Measurements from ENCODE around the gene ADGRG3.

DNA sequence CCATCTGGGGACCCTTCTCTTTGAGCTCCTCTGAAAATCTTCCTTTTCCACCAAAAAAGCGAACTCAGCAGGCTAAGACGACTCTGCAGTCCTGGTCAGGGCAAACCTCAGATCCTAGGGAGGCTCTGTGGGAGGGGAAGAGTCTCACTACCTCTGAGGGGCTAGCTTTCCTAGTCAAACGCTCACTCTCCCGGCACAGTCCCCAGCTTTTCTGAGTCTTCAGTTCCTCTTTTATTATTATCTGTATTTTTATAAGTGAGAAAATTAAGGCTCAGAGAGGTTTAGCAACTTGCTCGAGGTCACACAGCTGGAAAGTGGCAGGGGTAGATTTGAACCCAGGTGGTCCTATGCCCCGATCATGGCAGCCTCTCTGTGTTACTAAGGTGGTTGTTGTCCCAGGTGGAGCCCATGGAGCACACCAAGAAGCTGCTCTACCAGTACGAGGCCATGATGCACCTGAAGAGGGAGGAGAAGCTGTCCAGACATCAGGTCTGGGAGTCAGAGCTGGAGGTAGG is 58.4 kb downstream of the ADGRG3 start:
- TF ChIP-seq EZH2 (IDR thresholded peaks at IDR 0.05; ENCODE audit: insufficient read depth, poor library complexity, severe bottlenecking) (no peak), EZH2phosphoT487 (IDR thresholded peaks at IDR 0.05; ENCODE audit: insufficient read depth, low read depth) (no peak)
